Cardiac muscle cell (in vitro differentiated cells and primary cell): ENCODE measurements around the gene TSKS. TPM values are rescaled to one million over a fixed set of nuclear protein-coding genes. Genes with fewer than 3 reads are reported as not detected.
"Not testable (repeated sequence)": the region's sequence is repeated elsewhere in the genome, so short reads cannot be mapped to it uniquely, and the experiment has no call there.

Experiments used
- DNase-seq, 2 donors: peaks; one replicate each; pipeline versions ENCODE4 v3.0.0 to v3.0.0-alpha.2; 2010 to 2017; ENCODE audit warnings: low read depth in 1 of 2, low spot score in 1 of 2
- H3K27ac ChIP-seq: fragments of 200-600 bp; sonication (generic); 2 replicates; pipeline ENCODE4 v1.5.1; 2016
- H3K27me3 ChIP-seq: fragments of 200-600 bp; sonication (generic); 2 replicates; pipeline ENCODE4 v1.6.0; 2016; ENCODE audit warnings: control low read depth
- H3K36me3 ChIP-seq: fragments of 200-600 bp; sonication (generic); 2 replicates; pipeline ENCODE4 v1.5.1; 2016; ENCODE audit warnings: control low read depth
- H3K4me1 ChIP-seq: fragments of 200-600 bp; sonication (generic); 2 replicates; pipeline ENCODE4 v1.8.1; 2017; ENCODE audit warnings: low read depth, mild to moderate bottlenecking, mixed run types
- H3K4me3 ChIP-seq: fragments of 200-600 bp; sonication (generic); 2 replicates; pipeline ENCODE4 v1.5.1; 2016; ENCODE audit warnings: mild to moderate bottlenecking
- H3K9me3 ChIP-seq: fragments of 200-600 bp; sonication (generic); 2 replicates; pipeline ENCODE4 v1.5.1; 2017; ENCODE audit warnings: low read depth, mild to moderate bottlenecking, control low read depth
- CTCF ChIP-seq: IDR thresholded peaks from 2 replicates; pipeline ENCODE4 v1.5.1; 2012; ENCODE audit warnings: low read depth, mild to moderate bottlenecking, low read length
- polyA plus RNA-seq: library from polyadenylated mRNA; unstranded; fragments of >200 nt; fragmentation: Nextera tagmentation; extraction: Ambion mirVana; gene quantifications from 2 replicates; pipeline ENCODE4 v1.2.1, GENCODE V29; 2016
- total RNA-seq: library from RNA; depleted of rRNA; stranded (reverse); fragments of >200 nt; gene quantifications from 2 replicates; pipeline ENCODE4 v1.2.3, GENCODE V29; 2016

Gene TSKS
- total and polyA plus RNA-seq, 2 experiments from 2014 or later: 0.09 TPM; not detected in 1

- Histone ChIP-seq H3K36me3 (no peaks in the 10 kb centered on the region), H3K4me3 (no peak overlapping the region), H3K9me3 (no peaks in the 10 kb centered on the region), H3K27ac (no peak overlapping the region), H3K27me3 (no peaks in the 10 kb centered on the region), H3K4me1 (no peaks in the 10 kb centered on the region)
- no peak for DNase-seq
- no peak for TF ChIP-seq CTCF
Observed at GRCh38 chr19:49730166-49730565, 32.9 kb downstream of the TSKS start.

GRCh38 chr19:49727217-49728030 is 35.7 kb downstream of the TSKS start:
- Histone ChIP-seq H3K9me3 (no peaks in the 10 kb centered on the region), H3K4me3 (no peak overlapping the region), H3K36me3 (no peaks in the 10 kb centered on the region), H3K27me3 (no peaks in the 10 kb centered on the region), H3K27ac (no peak overlapping the region), H3K4me1 (no peaks in the 10 kb centered on the region)
- TF ChIP-seq CTCF: no peak
- peak in 1 of 2 donors; percentile 80 for DNase-seq

- not testable (repeated sequence) for H3K4me3 ChIP-seq, DNase-seq, H3K4me1 ChIP-seq, H3K9me3 ChIP-seq, H3K36me3 ChIP-seq, H3K27me3 ChIP-seq, H3K27ac ChIP-seq
Observed at GRCh38 chr19:49719420-49719819, 43.7 kb downstream of the TSKS start.

GRCh38 chr19:49718991-49719390 is 44.1 kb downstream of the TSKS start:
- Histone ChIP-seq H3K27me3 (no peaks in the 10 kb centered on the region), H3K4me3 (no peak overlapping the region), H3K27ac (no peak overlapping the region), H3K36me3 (no peaks in the 10 kb centered on the region), H3K9me3 (no peaks in the 10 kb centered on the region), H3K4me1 (no peaks in the 10 kb centered on the region)
- no peak for TF ChIP-seq CTCF
- no peak for DNase-seq

- DNase-seq: peak in 1 of 2 donors; percentile 71
- H3K4me3 ChIP-seq: no peak overlapping the region
- no peak overlapping the region for H3K27ac ChIP-seq
- H3K4me1 ChIP-seq: no peaks in the 10 kb centered on the region
- no peaks in the 10 kb centered on the region for H3K9me3 ChIP-seq
- H3K27me3 ChIP-seq: no peaks in the 10 kb centered on the region
- H3K36me3 ChIP-seq: no peaks in the 10 kb centered on the region
- no peak for TF ChIP-seq CTCF
Observed at GRCh38 chr19:49718511-49718910, 44.6 kb downstream of the TSKS start.

- DNase-seq: peak in 1 of 2 donors; percentile 4
- Histone ChIP-seq H3K4me3 (no peak overlapping the region), H3K27ac (no peak overlapping the region), H3K36me3 (no peaks in the 10 kb centered on the region), H3K27me3 (no peaks in the 10 kb centered on the region), H3K4me1 (no peaks in the 10 kb centered on the region), H3K9me3 (no peaks in the 10 kb centered on the region)
- TF ChIP-seq CTCF: no peak
Observed at GRCh38 chr19:49716154-49716553, 47.0 kb downstream of the TSKS start.
